ENCODE results near the gene CDK5RAP1. TPM values are rescaled to one million over a fixed set of nuclear protein-coding genes. Genes with fewer than 3 reads are reported as not detected.

Gene CDK5RAP1
- 31.9 to 38.0 TPM (median 33.7 TPM) in 5 replicates for total RNA-seq (2022; extraction: Qiagen RNA extraction)

GRCh38 chr20:33401184-33401920 lies at the start of gene CDK5RAP1:
TSS of gene CDK5RAP1 (minus strand) at chr20:33401519. CDS start at chr20:33397064, 4,455 bp downstream.

GRCh38 chr20:33443512-33444239 lies 42.4 kb upstream of the CDK5RAP1 start, which contains the start of gene SNTA1:
TSS of gene SNTA1 (minus strand) at chr20:33443763. CDS start at chr20:33443620, 143 bp downstream.

Other genes starting within 250 kb of the CDK5RAP1 start
- 0.08 to 0.09 TPM in 2 of 5 replicates, not detected in the others for gene BPIFA2, start 233.4 kb downstream of the CDK5RAP1 start, total RNA-seq (2022; extraction: Qiagen RNA extraction)
- not detected in 5 replicates for gene BPIFA3, start 184.2 kb downstream of the CDK5RAP1 start, total RNA-seq (2022; extraction: Qiagen RNA extraction)
- not detected in 5 replicates for gene BPIFA1, start 165.5 kb downstream of the CDK5RAP1 start, total RNA-seq (2022; extraction: Qiagen RNA extraction)
- 0.06 to 0.16 TPM (median 0.15 TPM) in 3 of 5 replicates, not detected in the others for gene BPIFB1, start 118.3 kb downstream of the CDK5RAP1 start, total RNA-seq (2022; extraction: Qiagen RNA extraction)
- 8.4 to 11.5 TPM (median 10.5 TPM) in 5 replicates for gene SNTA1, start 42.2 kb upstream of the CDK5RAP1 start, total RNA-seq (2022; extraction: Qiagen RNA extraction)
- 3.3 to 8.2 TPM (median 6.8 TPM) in 5 replicates for gene CBFA2T2, start 88.6 kb upstream of the CDK5RAP1 start, total RNA-seq (2022; extraction: Qiagen RNA extraction)

Data from A549 treated with dexamethasone at 1 μM for 4 hours (cell line).